Sigmoid colon (tissue), 3 donors: ENCODE results near the gene OR8D2.

Source experiments
- POLR2A ChIP-seq, 2 donors: fragments of 450-650 bp; IDR thresholded peaks; one replicate each; pipeline ENCODE4 v1.6.1; 2016; ENCODE audit warnings: antibody characterized with exemption in 2 of 2, mild to moderate bottlenecking in 2 of 2, moderate library complexity in 2 of 2
- TF ChIP-seq, protein P1 (sequence below), 4 experiments: fragments of 450-650 bp in 3 of 4; fragments of 200-600 bp in 1 of 4; IDR thresholded peaks; one replicate each; pipeline ENCODE4 v1.5.1; 2016 to 2019; ENCODE audit warnings: antibody characterized with exemption in 4 of 4, mild to moderate bottlenecking in 3 of 4, moderate library complexity in 2 of 4

DNA sequence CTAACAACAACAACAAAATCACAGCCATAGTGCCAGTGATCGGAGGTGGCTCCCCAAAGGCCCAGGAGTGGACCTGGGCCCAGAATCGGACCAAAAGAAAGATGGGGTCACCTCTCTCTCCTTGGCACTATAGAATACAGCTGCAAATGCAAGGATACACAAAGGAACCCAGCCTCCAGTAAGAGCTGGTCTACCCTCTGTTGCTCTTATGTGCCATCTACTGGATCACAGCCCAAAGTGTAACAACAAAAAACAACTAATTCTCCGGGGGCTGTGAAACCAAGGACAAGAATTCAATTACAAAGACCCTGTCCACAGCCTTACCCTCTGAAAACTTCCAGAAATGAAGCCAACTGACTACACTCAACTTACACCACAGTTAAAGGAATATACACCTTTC lies 42.2 kb downstream of the OR8D2 start:
- TF ChIP-seq, protein P1, sequence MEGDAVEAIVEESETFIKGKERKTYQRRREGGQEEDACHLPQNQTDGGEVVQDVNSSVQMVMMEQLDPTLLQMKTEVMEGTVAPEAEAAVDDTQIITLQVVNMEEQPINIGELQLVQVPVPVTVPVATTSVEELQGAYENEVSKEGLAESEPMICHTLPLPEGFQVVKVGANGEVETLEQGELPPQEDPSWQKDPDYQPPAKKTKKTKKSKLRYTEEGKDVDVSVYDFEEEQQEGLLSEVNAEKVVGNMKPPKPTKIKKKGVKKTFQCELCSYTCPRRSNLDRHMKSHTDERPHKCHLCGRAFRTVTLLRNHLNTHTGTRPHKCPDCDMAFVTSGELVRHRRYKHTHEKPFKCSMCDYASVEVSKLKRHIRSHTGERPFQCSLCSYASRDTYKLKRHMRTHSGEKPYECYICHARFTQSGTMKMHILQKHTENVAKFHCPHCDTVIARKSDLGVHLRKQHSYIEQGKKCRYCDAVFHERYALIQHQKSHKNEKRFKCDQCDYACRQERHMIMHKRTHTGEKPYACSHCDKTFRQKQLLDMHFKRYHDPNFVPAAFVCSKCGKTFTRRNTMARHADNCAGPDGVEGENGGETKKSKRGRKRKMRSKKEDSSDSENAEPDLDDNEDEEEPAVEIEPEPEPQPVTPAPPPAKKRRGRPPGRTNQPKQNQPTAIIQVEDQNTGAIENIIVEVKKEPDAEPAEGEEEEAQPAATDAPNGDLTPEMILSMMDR (IDR thresholded peaks at IDR 0.05), result no peak
- no peak for TF ChIP-seq POLR2A (IDR thresholded peaks at IDR 0.05)
